ENCODE results near the gene BIRC3.

- TF ChIP-seq EZH2 (IDR thresholded peaks at IDR 0.05; ENCODE audit: low read depth, low read length, severe bottlenecking) (no peak), POLR2A (IDR thresholded peaks at IDR 0.05; ENCODE audit: control extremely low read depth in 1 of 2, low read depth in 2 of 2, low read length in 2 of 2) (no peak), POLR2AphosphoS5 (IDR thresholded peaks at IDR 0.05; ENCODE audit: low read depth, low read length) (no peak), CTCF (IDR thresholded peaks at IDR 0.05; ENCODE audit: control extremely low read depth in 1 of 3, insufficient read depth in 1 of 3, low read depth in 1 of 3, low read length in 3 of 3) (no peak), RAD21 (IDR thresholded peaks at IDR 0.05 in 1 of 2, conservative IDR thresholded peaks at IDR 0.05 in 1 of 2; ENCODE audit: low read depth in 2 of 2, low read length in 2 of 2) (no peak), JUN (IDR thresholded peaks at IDR 0.05; ENCODE audit: low read depth, low read length) (no peak), TAF7 (optimal IDR thresholded peaks at IDR 0.05; ENCODE audit: borderline replicate concordance, low read depth, low read length) (no peak), ZNF274 (IDR thresholded peaks at IDR 0.05; ENCODE audit: borderline replicate concordance, extremely low read depth, low read length) (no peak), POU5F1 (IDR thresholded peaks at IDR 0.05; ENCODE audit: low read depth, low read length) (no peak), CBX5 (IDR thresholded peaks at IDR 0.05; ENCODE audit: low read depth, low read length) (no peak), MAFK (IDR thresholded peaks at IDR 0.05; ENCODE audit: low read depth, low read length) (no peak), SAP30 (IDR thresholded peaks at IDR 0.05; ENCODE audit: insufficient read depth, insufficient replicate concordance, low read length) (no peak), KDM5A (IDR thresholded peaks at IDR 0.05; ENCODE audit: low read length) (no peak), MAX (IDR thresholded peaks at IDR 0.05) (no peak)
Observed at GRCh38 chr11:102387043-102387781, 69.9 kb downstream of the BIRC3 start.
